ENCODE data around the gene TFG. TPM values are rescaled to one million over a fixed set of nuclear protein-coding genes. Genes with fewer than 3 reads are reported as not detected.

TFG gene
- polyA plus RNA-seq, 1 experiment: 97.7 TPM

GRCh38 chr3:100745617-100746016 lies 36.3 kb downstream of the TFG start:
- ChIA-PET POLR2A (no interaction called here), CTCF (no interaction called here)
- no peaks in the 10 kb centered on the region for H3K27me3 ChIP-seq (ENCODE audit: control insufficient read depth, insufficient read depth, low read length)
- peaks cover 5% of the 10 kb centered on the region for H3K36me3 ChIP-seq (ENCODE audit: control insufficient read depth, insufficient read depth, low read length)
- no peak for DNase-seq (ENCODE audit: low read depth)
- no peak for TF ChIP-seq CTCF (IDR thresholded peaks at IDR 0.05; ENCODE audit: insufficient read depth, low read depth, low read length)
- H3K4me3 ChIP-seq (ENCODE audit: low read depth, low read length): no peak overlapping the region

- TF ChIP-seq CTCF (IDR thresholded peaks at IDR 0.05; ENCODE audit: insufficient read depth, low read depth, low read length): no peak
- Histone ChIP-seq H3K27me3 (ENCODE audit: control insufficient read depth, insufficient read depth, low read length) (no peaks in the 10 kb centered on the region), H3K4me3 (ENCODE audit: low read depth, low read length) (no peak overlapping the region), H3K36me3 (ENCODE audit: control insufficient read depth, insufficient read depth, low read length) (peaks cover 5% of the 10 kb centered on the region)
- POLR2A ChIA-PET: interaction anchor here (0.5 kb wide), 1 partner anchor 808 kb away, joined by 6 read pairs; no protein-coding TSS in a partner anchor
- CTCF ChIA-PET: no interaction called here
- no peak for DNase-seq (ENCODE audit: low read depth)
Observed at GRCh38 chr3:100746092-100746491, 36.8 kb downstream of the TFG start.

- no peaks in the 10 kb centered on the region for H3K27me3 ChIP-seq (ENCODE audit: control insufficient read depth, insufficient read depth, low read length)
- ChIA-PET CTCF (no interaction called here), POLR2A (interaction anchor here (1.0 kb wide), 1 partner anchor 442 kb away, joined by 3 read pairs; no protein-coding TSS in a partner anchor)
- TF ChIP-seq CTCF (IDR thresholded peaks at IDR 0.05; ENCODE audit: insufficient read depth, low read depth, low read length): no peak
- H3K4me3 ChIP-seq (ENCODE audit: low read depth, low read length): no peak overlapping the region
- H3K36me3 ChIP-seq (ENCODE audit: control insufficient read depth, insufficient read depth, low read length): peaks cover 8% of the 10 kb centered on the region
- no peak for DNase-seq (ENCODE audit: low read depth)
Observed at GRCh38 chr3:100748220-100748619, 38.9 kb downstream of the TFG start.

- no peak for TF ChIP-seq CTCF (IDR thresholded peaks at IDR 0.05; ENCODE audit: insufficient read depth, low read depth, low read length)
- Histone ChIP-seq H3K27me3 (ENCODE audit: control insufficient read depth, insufficient read depth, low read length) (no peaks in the 10 kb centered on the region), H3K36me3 (ENCODE audit: control insufficient read depth, insufficient read depth, low read length) (peaks cover 8% of the 10 kb centered on the region), H3K4me3 (ENCODE audit: low read depth, low read length) (no peak overlapping the region)
- ChIA-PET CTCF (no interaction called here), POLR2A (no interaction called here)
- no peak for DNase-seq (ENCODE audit: low read depth)
Observed at GRCh38 chr3:100748967-100749366, 39.7 kb downstream of the TFG start.

- POLR2A ChIA-PET: no interaction called here
- H3K27me3 ChIP-seq (ENCODE audit: control insufficient read depth, insufficient read depth, low read length): no peaks in the 10 kb centered on the region
- CTCF ChIA-PET: interaction anchor here (0.7 to 1.0 kb wide), 3 partner anchors 8 to 40 kb away, joined by 3 read pairs; no protein-coding TSS in a partner anchor
- H3K4me3 ChIP-seq (ENCODE audit: low read depth, low read length): no peak overlapping the region
- peaks cover 3% of the 10 kb centered on the region; the same call in 1 of the 2 replicates for H3K36me3 ChIP-seq (ENCODE audit: control insufficient read depth, insufficient read depth, low read length)
- DNase-seq (ENCODE audit: low read depth): no peak
- no peak for TF ChIP-seq CTCF (IDR thresholded peaks at IDR 0.05; ENCODE audit: insufficient read depth, low read depth, low read length)
Observed at GRCh38 chr3:100753846-100754245, 44.6 kb downstream of the TFG start.

Data from BJ (cell line).